K562 (cell line): Measurements from ENCODE around the gene LUZP1. TPM values are rescaled to one million over a fixed set of nuclear protein-coding genes. Genes with fewer than 3 reads are reported as not detected.
A peak's percentile ranks its signal among the peaks of the same experiment; 100 is the strongest.

ENCODE experiments used
- ARHGAP35 ChIP-seq: fragments of 450-650 bp; IDR thresholded peaks from 2 replicates; pipeline ENCODE4 v1.6.1; 2018; ENCODE audit not compliant: partially characterized antibody
- ARID2 ChIP-seq: fragments of 450-650 bp; IDR thresholded peaks from 2 replicates; pipeline ENCODE4 v1.6.1; 2017; ENCODE audit warnings: antibody characterized with exemption, mild to moderate bottlenecking
- BMI1 ChIP-seq: fragments of 150-350 bp; IDR thresholded peaks from 2 replicates; pipeline ENCODE4 v1.6.1; 2014; ENCODE audit warnings: low read length
- CBFA2T2 ChIP-seq: fragments of 450-650 bp; conservative IDR thresholded peaks from 2 replicates; pipeline ENCODE4 v1.6.1; 2017; ENCODE audit warnings: mild to moderate bottlenecking
- CREB3 ChIP-seq: fragments of 450-650 bp; conservative IDR thresholded peaks from 2 replicates; pipeline ENCODE4 v1.6.1; 2016; ENCODE audit warnings: missing genetic modification characterization, low read depth, mild to moderate bottlenecking, missing compliant biosample characterization, moderate library complexity
- CTBP1 ChIP-seq: fragments of 450-650 bp; IDR thresholded peaks from 2 replicates; pipeline ENCODE4 v1.6.1; 2016; ENCODE audit warnings: borderline replicate concordance
- EHMT2 ChIP-seq: fragments of 450-650 bp; IDR thresholded peaks from 2 replicates; pipeline ENCODE4 v1.6.1; 2018; ENCODE audit warnings: antibody characterized with exemption
- ETV1 ChIP-seq: fragments of 450-650 bp; conservative IDR thresholded peaks from 2 replicates; pipeline ENCODE4 v1.6.1; 2016; ENCODE audit warnings: missing genetic modification characterization, control low read depth, low read depth, missing compliant biosample characterization
- GABPB1 ChIP-seq: sonication (generic); formaldehyde crosslinking; IDR thresholded peaks from 2 replicates; pipeline ENCODE4 v1.8.0; 2022; ENCODE audit warnings: mild to moderate bottlenecking, missing genetic modification reagents
- HDGF ChIP-seq: fragments of 450-650 bp; IDR thresholded peaks from 2 replicates; pipeline ENCODE4 v1.6.1; 2016
- HINFP ChIP-seq: fragments of 450-650 bp; conservative IDR thresholded peaks from 2 replicates; pipeline ENCODE4 v1.6.1; 2016; ENCODE audit warnings: missing genetic modification characterization, low read depth, mild to moderate bottlenecking, control low read depth, missing compliant biosample characterization
- KAT2B ChIP-seq: IDR thresholded peaks from one replicate; pipeline ENCODE4 v1.6.1; 2012; ENCODE audit warnings: low read depth, mild to moderate bottlenecking, control low read depth, inconsistent platforms, low read length, moderate library complexity
- MAZ ChIP-seq, 2 experiments: fragments of 450-650 bp in 1 of 2; sonication (generic) in 1 of 2; formaldehyde crosslinking; IDR thresholded peaks in 1 of 2; conservative IDR thresholded peaks in 1 of 2; 2 replicates each; pipeline versions ENCODE4 v1.4.0 to v1.5.0; 2020; ENCODE audit warnings: mild to moderate bottlenecking in 1 of 2, missing genetic modification reagents in 1 of 2
- MED1 ChIP-seq: sonication (generic); formaldehyde crosslinking; IDR thresholded peaks from 2 replicates; pipeline ENCODE4 v1.8.1; 2023; ENCODE audit warnings: missing genetic modification reagents, borderline replicate concordance
- PHB ChIP-seq: fragments of 250-450 bp; sonication (Bioruptor Pico); IDR thresholded peaks from 2 replicates; pipeline ENCODE4 v1.5.0; 2021
- PYGO2 ChIP-seq: fragments of 450-650 bp; IDR thresholded peaks from 2 replicates; pipeline ENCODE4 v1.6.1; 2016; ENCODE audit warnings: mild to moderate bottlenecking, missing genetic modification characterization, moderate library complexity, missing compliant biosample characterization
- RFX7 ChIP-seq: fragments of 250-450 bp; sonication (Bioruptor Pico); IDR thresholded peaks from 2 replicates; pipeline ENCODE4 v1.5.1; 2021; ENCODE audit warnings: mild to moderate bottlenecking
- SP1 ChIP-seq: sonication (generic); formaldehyde crosslinking; IDR thresholded peaks from 2 replicates; pipeline ENCODE4 v1.8.1; 2022; ENCODE audit warnings: mild to moderate bottlenecking, missing genetic modification reagents
- TSC22D4 ChIP-seq: fragments of 450-650 bp; IDR thresholded peaks from 2 replicates; pipeline ENCODE4 v1.6.1; 2016; ENCODE audit warnings: missing genetic modification characterization, missing biosample characterization, control low read depth
- ZKSCAN8 ChIP-seq: fragments of 200-800 bp; sonication (Bioruptor generic); IDR thresholded peaks from 2 replicates; pipeline ENCODE4 v1.6.1; 2016; ENCODE audit warnings: missing genetic modification characterization, missing compliant biosample characterization
- ZNF121 ChIP-seq: sonication (generic); formaldehyde crosslinking; conservative IDR thresholded peaks from 2 replicates; pipeline ENCODE4 v1.8.0; 2022; ENCODE audit warnings: missing genetic modification reagents
- ZNF174 ChIP-seq: fragments of 250-450 bp; sonication (Bioruptor Pico); IDR thresholded peaks from 2 replicates; pipeline ENCODE4 v1.4.0; 2020; ENCODE audit warnings: mild to moderate bottlenecking
- ZNF224 ChIP-seq: sonication (generic); formaldehyde crosslinking; IDR thresholded peaks from 2 replicates; pipeline ENCODE4 v1.8.0; 2022; ENCODE audit warnings: mild to moderate bottlenecking, missing genetic modification reagents
- ZNF57 ChIP-seq: fragments of 450-650 bp; formaldehyde crosslinking; IDR thresholded peaks from 2 replicates; pipeline ENCODE4 v1.4.0; 2020; ENCODE audit warnings: mild to moderate bottlenecking, moderate library complexity
- ZNF589 ChIP-seq: fragments of 200-800 bp; sonication (Bioruptor generic); IDR thresholded peaks from 2 replicates; pipeline ENCODE4 v1.6.1; 2016; ENCODE audit warnings: low read depth, missing genetic modification characterization, missing compliant biosample characterization
- ZNF707 ChIP-seq: fragments of 250-450 bp; sonication (Bioruptor Pico); conservative IDR thresholded peaks from 2 replicates; pipeline ENCODE4 v1.8.0; 2022; ENCODE audit warnings: inconsistent platforms, mild to moderate bottlenecking, moderate library complexity
- polyA plus RNA-seq, 8 experiments: library from polyadenylated mRNA; depleted of rRNA in 4 of 8; stranded (reverse) in 5 of 8; unstranded in 3 of 8; fragments of >200 nt; fragmentation: Nextera tagmentation in 2 of 8; fragmentation: Illumina TruSeq in 1 of 8; extraction: Ambion mirVana in 2 of 8; extraction: Trizol in 1 of 8; gene quantifications; 2 replicates each; pipeline versions ENCODE4 v1.2.1 to v1.2.3, GENCODE V29; 2011 to 2014; ENCODE audit warnings: inconsistent platforms in 1 of 8, missing spikeins in 1 of 8
- total RNA-seq, 7 experiments: library from RNA; depleted of rRNA in 6 of 7; stranded (reverse); fragments of >200 nt in 6 of 7; fragmentation: Illumina TruSeq in 2 of 7; extraction: Trizol in 2 of 7; gene quantifications; 2 replicates each; pipeline versions ENCODE4 v1.2.1 to v1.2.3, GENCODE V29; 2011 to 2021; ENCODE audit warnings: low replicate concordance in 1 of 7
- TF ChIP-seq, protein P1 (sequence below), 2 experiments: fragments of 450-650 bp in 1 of 2; sonication (generic) in 1 of 2; formaldehyde crosslinking in 1 of 2; IDR thresholded peaks in 1 of 2; conservative IDR thresholded peaks in 1 of 2; 2 replicates each; pipeline versions ENCODE4 v1.6.1 to v1.8.1; 2016 to 2023; ENCODE audit warnings: mild to moderate bottlenecking in 2 of 2, moderate library complexity in 2 of 2, inconsistent platforms in 1 of 2, missing genetic modification reagents in 1 of 2

The LUZP1 gene
- total and polyA plus RNA-seq, 9 of the 15 experiments (the other 6 are each of a cell fraction or from before 2014, with no cell fraction given), result 6.5 to 19.1 (median 12.4) TPM

GRCh38 chr1:23098463-23099170 is 70.0 kb downstream of the LUZP1 start (continued):
- TF ChIP-seq KAT2B (no peak), ZNF589 (CRISPR knock-in tag) (no peak), ZNF707 (CRISPR knock-in tag) (no peak), HDGF (0 out of 2 replicates have a peak, but pooled peaks have one; percentile 26), CBFA2T2 (no peak), CREB3 (tag) (peak; percentile 33; the same call in 1 of the 2 replicates), ZNF57 (no peak), MED1 (CRISPR knock-in tag) (no peak), PHB (no peak), ZKSCAN8 (CRISPR knock-in tag) (no peak), SP1 (CRISPR knock-in tag) (no peak), GABPB1 (CRISPR knock-in tag) (peak; percentile 46; the same call in 1 of the 2 replicates), EHMT2 (no peak), RFX7 (no peak), ZNF224 (no peak), ARHGAP35 (no peak), ZNF121 (CRISPR knock-in tag) (no peak), ETV1 (tag) (peak; percentile 37; the same call in 1 of the 2 replicates), ZNF174 (CRISPR knock-in tag) (no peak), ARID2 (peak; percentile 99), CTBP1 (0 out of 2 replicates have a peak, but pooled peaks have one; percentile 17), TSC22D4 (tag) (no peak), HINFP (tag) (no peak), BMI1 (no peak), PYGO2 (tag) (no peak), MAZ (CRISPR knock-in tag; conservative IDR thresholded peaks at IDR 0.05 in 1 of 2, IDR thresholded peaks at IDR 0.05 in 1 of 2) (peak in 1 of 2 experiments; percentile 62; a peak in 1 of 4 replicates)
- TF ChIP-seq, protein P1, sequence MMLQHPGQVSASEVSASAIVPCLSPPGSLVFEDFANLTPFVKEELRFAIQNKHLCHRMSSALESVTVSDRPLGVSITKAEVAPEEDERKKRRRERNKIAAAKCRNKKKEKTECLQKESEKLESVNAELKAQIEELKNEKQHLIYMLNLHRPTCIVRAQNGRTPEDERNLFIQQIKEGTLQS (IDR thresholded peaks at IDR 0.05), result 0 out of 2 replicates have a peak, but pooled peaks have one; percentile 22
- TF ChIP-seq, protein P1 (CRISPR knock-in tag; conservative IDR thresholded peaks at IDR 0.05), result 0 out of 2 replicates have a peak, but pooled peaks have one; percentile 31
